ENCODE measurements around the gene OSBPL3.

DNA sequence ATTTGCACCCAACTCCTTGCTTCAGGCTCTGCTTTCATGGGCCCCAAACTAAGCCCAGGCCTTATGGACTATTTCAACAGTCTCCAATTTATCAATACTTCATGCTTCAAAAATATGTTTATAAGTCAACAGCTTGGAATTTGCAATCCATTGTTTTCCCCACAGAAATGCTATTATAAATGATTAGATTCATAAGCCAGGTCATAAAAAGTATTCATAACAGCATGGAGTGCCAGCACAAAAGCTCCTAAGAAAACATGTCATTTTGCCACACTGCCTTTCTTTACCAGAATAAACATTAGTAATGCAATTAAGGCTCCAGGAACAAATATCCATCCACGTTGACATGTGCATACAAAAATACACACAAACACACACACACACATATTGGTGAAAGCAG is 30.1 kb downstream of the OSBPL3 start:
- TF ChIP-seq CTCF (IDR thresholded peaks at IDR 0.05) (no peak), EP300 (IDR thresholded peaks at IDR 0.05) (no peak)
